ENCODE measurements around the gene SLC47A2.

Gene SLC47A2

GRCh38 chr17:19630661-19631060 lies 85.7 kb downstream of the SLC47A2 start:
- in situ Hi-C loops (cut with MboI; ENCODE audit: low sequenced_read_pairs, unreplicated experiment), result no loop called here
- TF ChIP-seq CTCF (IDR thresholded peaks at IDR 0.05; ENCODE audit: borderline replicate concordance, control extremely low read depth, extremely low read depth, insufficient read depth, missing control alignments), result no peak
- DNase-seq (ENCODE audit: low spot score), result no peak

GRCh38 chr17:19630035-19630434 lies 86.3 kb downstream of the SLC47A2 start:
- in situ Hi-C loops (cut with MboI; ENCODE audit: low sequenced_read_pairs, unreplicated experiment), result no loop called here
- no peak for DNase-seq (ENCODE audit: low spot score)
- TF ChIP-seq CTCF (IDR thresholded peaks at IDR 0.05; ENCODE audit: borderline replicate concordance, control extremely low read depth, extremely low read depth, insufficient read depth, missing control alignments), result no peak

GRCh38 chr17:19629449-19629848 lies 86.9 kb downstream of the SLC47A2 start:
- TF ChIP-seq CTCF (IDR thresholded peaks at IDR 0.05; ENCODE audit: borderline replicate concordance, control extremely low read depth, extremely low read depth, insufficient read depth, missing control alignments), result no peak
- DNase-seq (ENCODE audit: low spot score), result no peak
- in situ Hi-C loops (cut with MboI; ENCODE audit: low sequenced_read_pairs, unreplicated experiment), result no loop called here

Data from GM13976 (cell line).